ENCODE data around the gene CNDP2. TPM values are rescaled to one million over a fixed set of nuclear protein-coding genes. Genes with fewer than 3 reads are reported as not detected.
"Not testable (repeated sequence)": the region's sequence is repeated elsewhere in the genome, so short reads cannot be mapped to it uniquely, and the experiment has no call there.

The CNDP2 gene
- polyA plus RNA-seq, 1 donor: 300 TPM

DNA sequence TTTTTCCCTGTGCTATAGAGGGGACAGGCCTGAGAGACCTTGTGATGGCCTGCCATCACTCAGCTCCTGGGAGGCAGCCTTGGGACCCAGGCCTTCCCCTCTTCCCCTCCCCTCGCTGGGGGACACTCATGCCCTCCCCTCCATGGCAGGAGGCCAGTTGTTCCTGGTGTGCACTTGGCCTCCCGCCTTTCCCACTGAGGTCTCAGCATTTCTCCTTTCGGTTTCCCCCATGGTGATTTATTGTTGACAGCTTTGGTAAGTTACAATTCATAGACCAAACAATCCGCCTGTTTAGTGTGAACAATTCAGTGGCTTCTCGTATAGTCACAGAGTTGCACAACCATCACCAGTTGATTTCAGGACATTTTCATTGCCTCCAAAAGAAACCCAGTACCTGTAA, 27.9 kb downstream of the CNDP2 start:
- no peaks in the 10 kb centered on the region for H3K9me3 ChIP-seq (ENCODE audit: control insufficient read depth, low read depth, low read length)
- H3K36me3 ChIP-seq (ENCODE audit: control insufficient read depth, insufficient read depth, low read length): peaks cover 28% of the 10 kb centered on the region
- 40% methylated on average over 1 of the region's 5 CpGs for WGBS (ENCODE audit: insufficient coverage, low lambda C conversion rate)
- H3K4me1 ChIP-seq (ENCODE audit: control insufficient read depth, insufficient read depth, low read length): peaks cover 15% of the 10 kb centered on the region
- H3K4me3 ChIP-seq (ENCODE audit: low read length): no peak overlapping the region
- no peaks in the 10 kb centered on the region for H3K27me3 ChIP-seq (ENCODE audit: control insufficient read depth, insufficient read depth, low read length)
- peak; percentile 57 to 85 for DNase-seq
- H3K27ac ChIP-seq (ENCODE audit: low read length): peak overlapping the region; percentile 34

GRCh38 chr18:74524915-74525314, 28.8 kb downstream of the CNDP2 start:
- not testable (repeated sequence) for H3K4me3 ChIP-seq (ENCODE audit: low read length); H3K27me3 ChIP-seq (ENCODE audit: control insufficient read depth, insufficient read depth, low read length); DNase-seq; H3K9me3 ChIP-seq (ENCODE audit: control insufficient read depth, low read depth, low read length)
- 100% methylated on average over 1 of the region's 7 CpGs for WGBS (ENCODE audit: insufficient coverage, low lambda C conversion rate)
- peak overlapping the region; percentile 44 for H3K27ac ChIP-seq (ENCODE audit: low read length)
- peaks cover 20% of the 10 kb centered on the region for H3K36me3 ChIP-seq (ENCODE audit: control insufficient read depth, insufficient read depth, low read length)
- H3K4me1 ChIP-seq (ENCODE audit: control insufficient read depth, insufficient read depth, low read length): peaks cover 15% of the 10 kb centered on the region

DNA sequence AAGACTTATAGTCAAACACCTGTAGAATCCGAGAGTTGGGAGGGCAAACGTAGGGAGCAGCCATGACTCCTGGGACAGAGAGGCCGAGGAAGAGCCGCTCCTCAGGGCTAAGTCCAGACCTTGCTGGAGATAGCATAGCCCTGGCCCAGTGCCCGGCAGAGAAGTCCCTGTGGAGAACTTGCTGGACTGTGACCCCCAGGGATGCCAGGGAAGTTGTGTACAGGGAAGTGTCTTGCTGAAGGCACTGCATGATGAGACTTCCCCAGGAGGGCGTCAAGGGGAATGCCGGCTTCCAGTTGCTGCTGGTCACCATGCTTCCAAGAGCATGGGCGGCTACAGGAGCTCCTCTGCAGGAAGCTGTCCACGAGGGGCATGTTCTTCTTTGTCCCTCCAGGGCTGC, 29.6 kb downstream of the CNDP2 start:
- Histone ChIP-seq H3K4me3 (ENCODE audit: low read length) (no peak overlapping the region), H3K36me3 (ENCODE audit: control insufficient read depth, insufficient read depth, low read length) (peaks cover 11% of the 10 kb centered on the region), H3K27ac (ENCODE audit: low read length) (peak overlapping the region; percentile 44), H3K9me3 (ENCODE audit: control insufficient read depth, low read depth, low read length) (no peaks in the 10 kb centered on the region), H3K4me1 (ENCODE audit: control insufficient read depth, insufficient read depth, low read length) (peaks cover 15% of the 10 kb centered on the region), H3K27me3 (ENCODE audit: control insufficient read depth, insufficient read depth, low read length) (no peaks in the 10 kb centered on the region)
- WGBS (ENCODE audit: insufficient coverage, low lambda C conversion rate): no CpG with 5 or more reads among the region's 9 CpGs
- peak; percentile 94 to 97 for DNase-seq

GRCh38 chr18:74526488-74526887, 30.3 kb downstream of the CNDP2 start:
- Histone ChIP-seq H3K4me1 (ENCODE audit: control insufficient read depth, insufficient read depth, low read length) (peaks cover 15% of the 10 kb centered on the region), H3K9me3 (ENCODE audit: control insufficient read depth, low read depth, low read length) (no peaks in the 10 kb centered on the region), H3K36me3 (ENCODE audit: control insufficient read depth, insufficient read depth, low read length) (peaks cover 4% of the 10 kb centered on the region), H3K27ac (ENCODE audit: low read length) (peak overlapping the region; percentile 44), H3K4me3 (ENCODE audit: low read length) (no peak overlapping the region), H3K27me3 (ENCODE audit: control insufficient read depth, insufficient read depth, low read length) (no peaks in the 10 kb centered on the region)
- 50% methylated on average over 1 of the region's 2 CpGs for WGBS (ENCODE audit: insufficient coverage, low lambda C conversion rate)
- peak in 1 of 2 donors; percentile 62 for DNase-seq

GRCh38 chr18:74528478-74528877, 32.3 kb downstream of the CNDP2 start:
- no CpG with 5 or more reads among the region's 1 CpG for WGBS (ENCODE audit: insufficient coverage, low lambda C conversion rate)
- Histone ChIP-seq H3K36me3 (ENCODE audit: control insufficient read depth, insufficient read depth, low read length) (no peaks in the 10 kb centered on the region), H3K27ac (ENCODE audit: low read length) (no peak overlapping the region), H3K27me3 (ENCODE audit: control insufficient read depth, insufficient read depth, low read length) (no peaks in the 10 kb centered on the region), H3K4me1 (ENCODE audit: control insufficient read depth, insufficient read depth, low read length) (peaks cover 15% of the 10 kb centered on the region), H3K4me3 (ENCODE audit: low read length) (no peak overlapping the region), H3K9me3 (ENCODE audit: control insufficient read depth, low read depth, low read length) (no peaks in the 10 kb centered on the region)
- DNase-seq: no peak

GRCh38 chr18:74528913-74529312, 32.8 kb downstream of the CNDP2 start:
- H3K9me3 ChIP-seq (ENCODE audit: control insufficient read depth, low read depth, low read length): no peaks in the 10 kb centered on the region
- DNase-seq: no peak
- H3K4me1 ChIP-seq (ENCODE audit: control insufficient read depth, insufficient read depth, low read length): peaks cover 15% of the 10 kb centered on the region
- H3K27me3 ChIP-seq (ENCODE audit: control insufficient read depth, insufficient read depth, low read length): no peaks in the 10 kb centered on the region
- WGBS (ENCODE audit: insufficient coverage, low lambda C conversion rate): no CpG with 5 or more reads among the region's 3 CpGs
- no peak overlapping the region for H3K27ac ChIP-seq (ENCODE audit: low read length)
- H3K4me3 ChIP-seq (ENCODE audit: low read length): no peak overlapping the region
- H3K36me3 ChIP-seq (ENCODE audit: control insufficient read depth, insufficient read depth, low read length): no peaks in the 10 kb centered on the region

GRCh38 chr18:74529378-74529777, 33.2 kb downstream of the CNDP2 start:
- H3K4me3 ChIP-seq (ENCODE audit: low read length): no peak overlapping the region
- no peaks in the 10 kb centered on the region for H3K27me3 ChIP-seq (ENCODE audit: control insufficient read depth, insufficient read depth, low read length)
- no peaks in the 10 kb centered on the region for H3K36me3 ChIP-seq (ENCODE audit: control insufficient read depth, insufficient read depth, low read length)
- WGBS (ENCODE audit: insufficient coverage, low lambda C conversion rate): no CpG with 5 or more reads among the region's 6 CpGs
- H3K27ac ChIP-seq (ENCODE audit: low read length): no peak overlapping the region
- no peak for DNase-seq
- H3K9me3 ChIP-seq (ENCODE audit: control insufficient read depth, low read depth, low read length): no peaks in the 10 kb centered on the region
- H3K4me1 ChIP-seq (ENCODE audit: control insufficient read depth, insufficient read depth, low read length): peaks cover 11% of the 10 kb centered on the region

DNA sequence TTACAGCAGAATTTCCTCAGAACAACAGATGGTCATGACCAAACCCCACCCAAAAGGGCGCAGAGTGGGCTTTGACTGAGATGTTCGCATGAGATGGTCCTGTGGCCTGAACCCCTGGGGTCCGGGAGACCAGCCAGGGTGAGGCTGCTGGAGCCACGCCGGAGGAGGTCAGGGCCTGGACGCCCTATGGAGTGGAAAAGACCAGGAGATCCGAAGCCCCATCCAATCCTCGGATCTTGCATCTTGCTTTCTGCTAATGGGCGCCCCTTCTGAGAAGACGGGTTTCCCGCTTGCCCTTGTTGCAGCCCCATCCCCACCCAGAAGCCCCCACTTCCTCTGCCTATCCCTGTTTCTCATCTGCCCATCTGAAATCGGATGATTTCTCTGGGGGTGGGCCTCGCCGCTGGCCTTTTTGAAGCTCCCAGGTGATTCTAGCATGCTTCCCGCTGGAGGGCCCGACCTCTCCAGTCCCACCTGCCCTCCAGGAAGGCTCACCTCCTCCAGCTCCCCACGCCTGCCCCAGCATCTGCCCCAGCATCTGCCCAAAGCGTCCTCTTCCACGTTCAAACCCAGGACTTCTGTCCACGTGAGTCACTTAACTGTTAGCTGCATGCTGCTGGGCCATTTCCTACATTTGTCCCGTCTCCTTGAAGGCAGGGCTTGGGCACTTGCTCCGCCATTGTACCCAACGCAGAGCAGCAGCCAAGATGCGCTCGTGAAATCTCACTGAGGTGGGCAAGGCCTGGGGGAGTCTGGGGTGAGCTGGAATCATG, 33.8 kb downstream of the CNDP2 start:
- WGBS (ENCODE audit: insufficient coverage, low lambda C conversion rate): no CpG with 5 or more reads among the region's 25 CpGs
- DNase-seq: no peak
- H3K27ac ChIP-seq (ENCODE audit: low read length): no peak overlapping the region
- H3K4me1 ChIP-seq (ENCODE audit: control insufficient read depth, insufficient read depth, low read length): peaks cover 11% of the 10 kb centered on the region
- H3K36me3 ChIP-seq (ENCODE audit: control insufficient read depth, insufficient read depth, low read length): no peaks in the 10 kb centered on the region
- H3K4me3 ChIP-seq (ENCODE audit: low read length): no peak overlapping the region
- H3K9me3 ChIP-seq (ENCODE audit: control insufficient read depth, low read depth, low read length): no peaks in the 10 kb centered on the region
- H3K27me3 ChIP-seq (ENCODE audit: control insufficient read depth, insufficient read depth, low read length): no peaks in the 10 kb centered on the region

GRCh38 chr18:74530584-74530862, 34.4 kb downstream of the CNDP2 start:
- H3K9me3 ChIP-seq (ENCODE audit: control insufficient read depth, low read depth, low read length): no peaks in the 10 kb centered on the region
- H3K36me3 ChIP-seq (ENCODE audit: control insufficient read depth, insufficient read depth, low read length): no peaks in the 10 kb centered on the region
- H3K4me1 ChIP-seq (ENCODE audit: control insufficient read depth, insufficient read depth, low read length): peaks cover 15% of the 10 kb centered on the region
- H3K27ac ChIP-seq (ENCODE audit: low read length): no peak overlapping the region
- no peak for DNase-seq
- H3K4me3 ChIP-seq (ENCODE audit: low read length): no peak overlapping the region
- WGBS (ENCODE audit: insufficient coverage, low lambda C conversion rate): no CpG with 5 or more reads among the region's 6 CpGs
- no peaks in the 10 kb centered on the region for H3K27me3 ChIP-seq (ENCODE audit: control insufficient read depth, insufficient read depth, low read length)

GRCh38 chr18:74531043-74531442, 34.9 kb downstream of the CNDP2 start:
- DNase-seq: no peak
- H3K4me1 ChIP-seq (ENCODE audit: control insufficient read depth, insufficient read depth, low read length): peaks cover 12% of the 10 kb centered on the region
- no peak overlapping the region for H3K27ac ChIP-seq (ENCODE audit: low read length)
- no CpG with 5 or more reads among the region's 7 CpGs for WGBS (ENCODE audit: insufficient coverage, low lambda C conversion rate)
- H3K4me3 ChIP-seq (ENCODE audit: low read length): no peak overlapping the region
- H3K36me3 ChIP-seq (ENCODE audit: control insufficient read depth, insufficient read depth, low read length): no peaks in the 10 kb centered on the region
- H3K9me3 ChIP-seq (ENCODE audit: control insufficient read depth, low read depth, low read length): no peaks in the 10 kb centered on the region
- H3K27me3 ChIP-seq (ENCODE audit: control insufficient read depth, insufficient read depth, low read length): no peaks in the 10 kb centered on the region

DNA sequence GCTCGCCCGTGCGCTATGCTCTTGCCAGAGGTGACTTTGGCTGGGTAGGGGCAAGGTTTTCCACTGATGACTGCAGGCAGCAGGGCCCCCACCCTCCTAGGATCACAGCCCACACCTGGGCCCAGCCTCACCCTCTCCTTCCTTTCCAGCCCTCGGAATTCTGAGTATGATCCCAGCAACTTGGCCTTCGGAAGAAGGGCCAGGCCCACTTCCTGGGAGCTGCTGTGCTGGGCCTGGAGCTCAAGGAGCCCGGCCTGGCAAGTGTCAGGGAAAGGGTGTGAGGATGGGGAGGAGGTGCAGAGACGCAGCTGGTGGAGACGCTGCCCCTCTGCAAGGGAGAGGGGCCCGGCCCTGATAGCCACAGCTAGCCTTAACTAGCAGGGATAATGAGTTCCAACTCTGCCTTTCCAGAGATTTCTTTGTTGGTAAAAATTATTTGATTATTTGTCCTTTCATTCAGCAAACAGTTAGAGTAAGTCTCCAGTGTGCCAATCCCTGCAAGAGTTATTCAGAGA, 36.4 kb downstream of the CNDP2 start:
- Histone ChIP-seq H3K27ac (ENCODE audit: low read length) (no peak overlapping the region), H3K9me3 (ENCODE audit: control insufficient read depth, low read depth, low read length) (no peaks in the 10 kb centered on the region), H3K4me3 (ENCODE audit: low read length) (no peak overlapping the region), H3K36me3 (ENCODE audit: control insufficient read depth, insufficient read depth, low read length) (no peaks in the 10 kb centered on the region), H3K4me1 (ENCODE audit: control insufficient read depth, insufficient read depth, low read length) (peaks cover 4% of the 10 kb centered on the region), H3K27me3 (ENCODE audit: control insufficient read depth, insufficient read depth, low read length) (no peaks in the 10 kb centered on the region)
- DNase-seq: no peak
- WGBS (ENCODE audit: insufficient coverage, low lambda C conversion rate): no CpG with 5 or more reads among the region's 9 CpGs
